ENCODE measurements around the gene TMEM176A. TPM values are rescaled to one million over a fixed set of nuclear protein-coding genes. Genes with fewer than 3 reads are reported as not detected.

TMEM176A gene
- total and polyA plus RNA-seq, 5 donors from 2014 or later, result 0.24 TPM; not detected in 3

GRCh38 chr7:150824379-150825177, 24.0 kb downstream of the TMEM176A start:
- Mint-ChIP-seq H3K36me3 (no peaks in the 10 kb centered on the region), H3K4me1 (no peaks in the 10 kb centered on the region), H3K27me3 (peaks cover 45% of the 10 kb centered on the region), H3K9me3 (peaks cover 0 to 6% (median 0%) of the 10 kb centered on the region in 7 donors), H3K4me3 (no peak overlapping the region), H3K27ac (no peak overlapping the region)
- Histone ChIP-seq H3K9me3 (ENCODE audit: control insufficient read depth in 2 of 2, low read length in 2 of 2) (no peaks in the 10 kb centered on the region), H3K27ac (ENCODE audit: insufficient read depth, low read length, poor library complexity, severe bottlenecking) (no peak overlapping the region), H3K27me3 (ENCODE audit: control insufficient read depth, insufficient read depth, low read length) (peaks cover 10% of the 10 kb centered on the region), H3K4me3 (ENCODE audit: low read depth, low read length) (no peak overlapping the region), H3K36me3 (ENCODE audit: control insufficient read depth, insufficient read depth, low read length) (no peaks in the 10 kb centered on the region), H3K4me1 (ENCODE audit: control insufficient read depth, insufficient read depth, low read length, poor library complexity, severe bottlenecking) (no peaks in the 10 kb centered on the region)
- no peak for DNase-seq
- no peak for ATAC-seq (ENCODE audit: low read depth in 2 of 2)

- ATAC-seq (ENCODE audit: low read depth in 2 of 2), result no peak
- peaks cover 45% of the 10 kb centered on the region for H3K27me3 Mint-ChIP-seq
Measured at GRCh38 chr7:150826061-150826849, 25.7 kb downstream of the TMEM176A start.

DNA sequence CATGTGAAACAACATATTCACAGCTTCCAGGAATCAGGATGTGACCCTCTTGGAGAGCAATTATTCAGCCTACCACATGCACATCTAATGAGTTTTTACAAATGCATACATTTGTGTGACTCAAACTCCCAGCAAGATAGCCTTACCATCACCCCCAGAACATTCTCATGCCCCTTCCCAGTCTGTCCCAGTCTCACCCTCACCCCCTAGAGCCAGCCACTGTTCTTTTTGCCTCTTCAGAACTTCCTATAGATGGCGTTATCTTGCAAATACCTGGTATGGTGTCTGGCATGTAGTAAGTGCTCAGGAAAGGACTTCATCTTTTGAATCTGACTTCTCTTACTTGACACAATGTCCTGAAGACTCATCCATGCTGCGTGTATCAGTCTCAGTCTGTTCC, 27.8 kb downstream of the TMEM176A start:
- Histone ChIP-seq H3K27ac (ENCODE audit: insufficient read depth, low read length, poor library complexity, severe bottlenecking) (no peak overlapping the region), H3K4me1 (ENCODE audit: control insufficient read depth, insufficient read depth, low read length, poor library complexity, severe bottlenecking) (no peaks in the 10 kb centered on the region), H3K9me3 (ENCODE audit: control insufficient read depth in 2 of 2, low read length in 2 of 2) (no peaks in the 10 kb centered on the region), H3K4me3 (ENCODE audit: low read depth, low read length) (no peak overlapping the region), H3K27me3 (ENCODE audit: control insufficient read depth, insufficient read depth, low read length) (peaks cover 14% of the 10 kb centered on the region), H3K36me3 (ENCODE audit: control insufficient read depth, insufficient read depth, low read length) (no peaks in the 10 kb centered on the region)
- Mint-ChIP-seq H3K4me3 (no peak overlapping the region), H3K27me3 (peaks cover 37% of the 10 kb centered on the region), H3K27ac (no peak overlapping the region), H3K36me3 (no peaks in the 10 kb centered on the region), H3K9me3 (no peaks in the 10 kb centered on the region), H3K4me1 (no peaks in the 10 kb centered on the region)
- DNase-seq (no peak), ATAC-seq (ENCODE audit: low read depth in 2 of 2) (no peak)

More at GRCh38 chr7:150826061-150826849, 25.7 kb downstream of the TMEM176A start:
- no peak for DNase-seq
- no peaks in the 10 kb centered on the region for H3K4me1 Mint-ChIP-seq
- H3K4me3 Mint-ChIP-seq, result no peak overlapping the region
- peaks cover 0 to 6% (median 0%) of the 10 kb centered on the region in 7 donors for H3K9me3 Mint-ChIP-seq
- no peaks in the 10 kb centered on the region for H3K36me3 Mint-ChIP-seq
- no peaks in the 10 kb centered on the region for H3K9me3 ChIP-seq (ENCODE audit: control insufficient read depth in 2 of 2, low read length in 2 of 2)
- H3K36me3 ChIP-seq (ENCODE audit: control insufficient read depth, insufficient read depth, low read length), result no peaks in the 10 kb centered on the region
- H3K27ac Mint-ChIP-seq, result no peak overlapping the region
- H3K4me1 ChIP-seq (ENCODE audit: control insufficient read depth, insufficient read depth, low read length, poor library complexity, severe bottlenecking), result no peaks in the 10 kb centered on the region
- no peak overlapping the region for H3K27ac ChIP-seq (ENCODE audit: insufficient read depth, low read length, poor library complexity, severe bottlenecking)
- peaks cover 8% of the 10 kb centered on the region for H3K27me3 ChIP-seq (ENCODE audit: control insufficient read depth, insufficient read depth, low read length)
- no peak overlapping the region for H3K4me3 ChIP-seq (ENCODE audit: low read depth, low read length)

GRCh38 chr7:150829426-150829825, 28.9 kb downstream of the TMEM176A start:
- Mint-ChIP-seq H3K4me3 (no peak overlapping the region), H3K36me3 (no peaks in the 10 kb centered on the region)
- H3K27me3 ChIP-seq (ENCODE audit: control insufficient read depth, insufficient read depth, low read length), result peaks cover 20% of the 10 kb centered on the region

DNA sequence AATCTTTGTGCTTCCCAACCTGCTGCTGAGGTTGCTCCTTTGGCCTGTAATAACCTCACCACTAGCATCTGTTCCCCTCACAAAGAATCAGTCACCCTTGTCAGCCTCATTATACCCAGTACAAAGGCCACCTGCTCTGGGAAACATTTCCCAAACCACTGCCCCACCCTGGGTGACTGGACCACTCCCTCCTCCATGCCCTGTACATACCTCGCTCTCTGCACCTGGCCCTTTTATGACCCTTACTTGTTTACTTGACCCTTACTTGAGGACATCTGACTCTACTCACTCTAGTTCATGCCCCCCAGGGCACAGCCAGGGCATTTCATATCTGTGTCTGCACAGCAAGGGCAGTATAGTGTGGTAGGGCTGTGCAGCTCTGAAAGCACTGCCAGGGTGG, 30.4 kb downstream of the TMEM176A start:
- Mint-ChIP-seq H3K9me3 (no peaks in the 10 kb centered on the region), H3K27ac (no peak overlapping the region), H3K4me3 (no peak overlapping the region), H3K36me3 (no peaks in the 10 kb centered on the region), H3K4me1 (no peaks in the 10 kb centered on the region), H3K27me3 (peaks cover 47% of the 10 kb centered on the region)
- no peak overlapping the region for H3K4me3 ChIP-seq (ENCODE audit: low read depth, low read length)
- ATAC-seq (ENCODE audit: low read depth in 2 of 2), result no peak
- no peak for DNase-seq
- no peak overlapping the region for H3K27ac ChIP-seq (ENCODE audit: insufficient read depth, low read length, poor library complexity, severe bottlenecking)
- no peaks in the 10 kb centered on the region for H3K36me3 ChIP-seq (ENCODE audit: control insufficient read depth, insufficient read depth, low read length)
- no peaks in the 10 kb centered on the region for H3K4me1 ChIP-seq (ENCODE audit: control insufficient read depth, insufficient read depth, low read length, poor library complexity, severe bottlenecking)
- no peaks in the 10 kb centered on the region for H3K9me3 ChIP-seq (ENCODE audit: control insufficient read depth in 2 of 2, low read length in 2 of 2)
- H3K27me3 ChIP-seq (ENCODE audit: control insufficient read depth, insufficient read depth, low read length), result peaks cover 20% of the 10 kb centered on the region

More at GRCh38 chr7:150829426-150829825, 28.9 kb downstream of the TMEM176A start:
- Mint-ChIP-seq H3K27me3 (peaks cover 41% of the 10 kb centered on the region), H3K9me3 (no peaks in the 10 kb centered on the region), H3K4me1 (no peaks in the 10 kb centered on the region), H3K27ac (no peak overlapping the region)
- H3K36me3 ChIP-seq (ENCODE audit: control insufficient read depth, insufficient read depth, low read length), result no peaks in the 10 kb centered on the region
- no peaks in the 10 kb centered on the region for H3K4me1 ChIP-seq (ENCODE audit: control insufficient read depth, insufficient read depth, low read length, poor library complexity, severe bottlenecking)
- no peak overlapping the region for H3K4me3 ChIP-seq (ENCODE audit: low read depth, low read length)
- no peaks in the 10 kb centered on the region for H3K9me3 ChIP-seq (ENCODE audit: control insufficient read depth in 2 of 2, low read length in 2 of 2)
- H3K27ac ChIP-seq (ENCODE audit: insufficient read depth, low read length, poor library complexity, severe bottlenecking), result no peak overlapping the region
- ATAC-seq (ENCODE audit: low read depth in 2 of 2) (no peak), DNase-seq (no peak)

GRCh38 chr7:150831851-150832250, 31.3 kb downstream of the TMEM176A start:
- H3K9me3 Mint-ChIP-seq, result no peaks in the 10 kb centered on the region
- H3K4me1 Mint-ChIP-seq, result no peaks in the 10 kb centered on the region
- no peaks in the 10 kb centered on the region for H3K36me3 ChIP-seq (ENCODE audit: control insufficient read depth, insufficient read depth, low read length)
- H3K4me1 ChIP-seq (ENCODE audit: control insufficient read depth, insufficient read depth, low read length, poor library complexity, severe bottlenecking), result no peaks in the 10 kb centered on the region
- no peak for DNase-seq
- H3K27ac Mint-ChIP-seq, result no peak overlapping the region
- no peak for ATAC-seq (ENCODE audit: low read depth in 2 of 2)
- H3K27me3 Mint-ChIP-seq, result peaks cover 42% of the 10 kb centered on the region
- no peaks in the 10 kb centered on the region for H3K36me3 Mint-ChIP-seq
- no peak overlapping the region for H3K4me3 Mint-ChIP-seq
- no peak overlapping the region for H3K4me3 ChIP-seq (ENCODE audit: low read depth, low read length)
- peaks cover 20% of the 10 kb centered on the region for H3K27me3 ChIP-seq (ENCODE audit: control insufficient read depth, insufficient read depth, low read length)
- no peak overlapping the region for H3K27ac ChIP-seq (ENCODE audit: insufficient read depth, low read length, poor library complexity, severe bottlenecking)
- H3K9me3 ChIP-seq (ENCODE audit: control insufficient read depth in 2 of 2, low read length in 2 of 2), result no peaks in the 10 kb centered on the region

DNA sequence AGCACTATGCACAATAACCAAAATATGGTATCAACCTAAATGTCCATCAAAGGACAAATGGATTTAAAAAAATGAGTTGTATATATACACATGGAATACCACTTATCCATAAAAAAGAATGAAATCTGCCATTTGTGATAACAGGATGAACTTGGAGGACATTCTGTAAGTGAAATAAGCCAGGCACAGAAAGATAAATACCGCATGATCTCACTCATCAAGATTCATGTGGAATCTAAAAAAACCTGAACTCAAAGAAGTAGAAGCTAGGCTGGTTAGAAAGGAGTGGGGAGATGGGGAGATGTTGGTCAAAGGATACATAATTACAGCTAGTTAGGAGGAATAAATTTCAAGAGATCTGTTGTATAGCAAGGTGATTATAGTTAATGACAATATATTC, 34.5 kb downstream of the TMEM176A start:
- H3K36me3 Mint-ChIP-seq, result no peaks in the 10 kb centered on the region
- no peak overlapping the region for H3K4me3 Mint-ChIP-seq
- no peaks in the 10 kb centered on the region for H3K9me3 ChIP-seq (ENCODE audit: control insufficient read depth in 2 of 2, low read length in 2 of 2)
- H3K4me1 ChIP-seq (ENCODE audit: control insufficient read depth, insufficient read depth, low read length, poor library complexity, severe bottlenecking), result no peaks in the 10 kb centered on the region
- H3K4me3 ChIP-seq (ENCODE audit: low read depth, low read length), result no peak overlapping the region
- H3K27ac ChIP-seq (ENCODE audit: insufficient read depth, low read length, poor library complexity, severe bottlenecking), result no peak overlapping the region
- H3K27me3 Mint-ChIP-seq, result peaks cover 39% of the 10 kb centered on the region
- H3K36me3 ChIP-seq (ENCODE audit: control insufficient read depth, insufficient read depth, low read length), result no peaks in the 10 kb centered on the region
- no peaks in the 10 kb centered on the region for H3K4me1 Mint-ChIP-seq
- ATAC-seq (ENCODE audit: low read depth in 2 of 2) (no peak), DNase-seq (no peak)
- H3K27me3 ChIP-seq (ENCODE audit: control insufficient read depth, insufficient read depth, low read length), result peaks cover 18% of the 10 kb centered on the region
- no peaks in the 10 kb centered on the region for H3K9me3 Mint-ChIP-seq
- no peak overlapping the region for H3K27ac Mint-ChIP-seq

Measured in CD4-positive, CD25-positive, alpha-beta regulatory T cell (primary cell).